Liver (tissue), 9 donors: ENCODE data around the gene KRT81. TPM values are rescaled to one million over a fixed set of nuclear protein-coding genes. Genes with fewer than 3 reads are reported as not detected.

Source experiments
- DNase-seq: peaks from one replicate; pipeline ENCODE4 v3.0.0-alpha.2; 2017; ENCODE audit warnings: low spot score
- H3K27ac ChIP-seq, 2 donors: one replicate each; pipeline ENCODE4 v1.7.0; 2013; ENCODE audit warnings: inconsistent platforms in 2 of 2, low read length in 2 of 2, control low read depth in 1 of 2, low read depth in 1 of 2, mild to moderate bottlenecking in 1 of 2
- H3K27me3 ChIP-seq, 4 donors: one replicate each; pipeline versions ENCODE4 v1.6.1 to v1.7.0; 2013; ENCODE audit warnings: low read length in 3 of 4, inconsistent platforms in 1 of 4, mild to moderate bottlenecking in 1 of 4, moderate library complexity in 1 of 4; ENCODE audit not compliant: control insufficient read depth in 4 of 4, insufficient read depth in 4 of 4
- H3K36me3 ChIP-seq, 4 donors: one replicate each; pipeline versions ENCODE4 v1.6.1 to v1.7.0; 2013; ENCODE audit warnings: low read length in 3 of 4, mild to moderate bottlenecking in 3 of 4, low read depth in 1 of 4, moderate library complexity in 1 of 4; ENCODE audit not compliant: control insufficient read depth in 4 of 4, insufficient read depth in 3 of 4
- H3K4me1 ChIP-seq, 4 donors: one replicate each; pipeline versions ENCODE4 v1.6.1 to v1.7.0; 2013; ENCODE audit warnings: low read length in 3 of 4, mild to moderate bottlenecking in 3 of 4, moderate library complexity in 1 of 4; ENCODE audit not compliant: control insufficient read depth in 4 of 4, insufficient read depth in 4 of 4
- H3K4me3 ChIP-seq, 3 donors: one replicate each; pipeline versions ENCODE4 v1.6.1 to v1.7.0; 2013; ENCODE audit warnings: low read length in 3 of 3, control low read depth in 1 of 3, low read depth in 1 of 3, mild to moderate bottlenecking in 1 of 3
- H3K9ac ChIP-seq, 2 donors: one replicate each; pipeline ENCODE4 v1.7.0; 2013; ENCODE audit warnings: low read length in 2 of 2, mild to moderate bottlenecking in 2 of 2, moderate library complexity in 2 of 2, control low read depth in 1 of 2, low read depth in 1 of 2
- H3K9me3 ChIP-seq, 4 donors: one replicate each; pipeline versions ENCODE4 v1.6.1 to v1.7.0; 2013; ENCODE audit warnings: low read length in 3 of 4; ENCODE audit not compliant: control insufficient read depth in 4 of 4
- ATF3 ChIP-seq: IDR thresholded peaks from 2 replicates; pipeline ENCODE4 v1.6.1; 2016; ENCODE audit warnings: antibody characterized with exemption
- CTCF ChIP-seq: fragments of 150-350 bp; IDR thresholded peaks from 2 replicates; pipeline ENCODE4 v1.5.1; 2017; ENCODE audit warnings: improper control_type of control experiment, low read depth, low read length; ENCODE audit not compliant: missing input control
- EGR1 ChIP-seq, 2 donors: IDR thresholded peaks; 2 replicates each; pipeline ENCODE4 v1.6.1; 2016 to 2018; ENCODE audit warnings: antibody characterized with exemption in 2 of 2, low read depth in 2 of 2
- FOXA1 ChIP-seq: IDR thresholded peaks from 2 replicates; pipeline ENCODE4 v1.6.1; 2016; ENCODE audit warnings: antibody characterized with exemption
- FOXA2 ChIP-seq: IDR thresholded peaks from 2 replicates; pipeline ENCODE4 v1.6.1; 2016; ENCODE audit warnings: antibody characterized with exemption
- GABPA ChIP-seq, 2 donors: IDR thresholded peaks in 1 of 2; conservative IDR thresholded peaks in 1 of 2; 2 replicates each; pipeline ENCODE4 v1.6.1; 2016; ENCODE audit warnings: antibody characterized with exemption in 2 of 2, mild to moderate bottlenecking in 1 of 2, moderate library complexity in 1 of 2
- HNF4A ChIP-seq, 2 donors: conservative IDR thresholded peaks; 2 replicates each; pipeline ENCODE4 v1.6.1; 2016; ENCODE audit warnings: antibody characterized with exemption in 2 of 2, mild to moderate bottlenecking in 2 of 2
- HNF4G ChIP-seq: IDR thresholded peaks from 2 replicates; pipeline ENCODE4 v1.6.1; 2016; ENCODE audit warnings: antibody characterized with exemption
- JUND ChIP-seq, 2 donors: IDR thresholded peaks; 2 replicates each; pipeline ENCODE4 v1.6.1; 2016; ENCODE audit warnings: antibody characterized with exemption in 2 of 2
- MAX ChIP-seq: IDR thresholded peaks from 2 replicates; pipeline ENCODE4 v1.6.1; 2016; ENCODE audit warnings: antibody characterized with exemption
- NR2F2 ChIP-seq: IDR thresholded peaks from 2 replicates; pipeline ENCODE4 v1.6.1; 2016; ENCODE audit warnings: antibody characterized with exemption
- RAD21 ChIP-seq, 2 donors: IDR thresholded peaks; 2 replicates each; pipeline ENCODE4 v1.6.1; 2016; ENCODE audit warnings: antibody characterized with exemption in 2 of 2, mild to moderate bottlenecking in 2 of 2
- REST ChIP-seq: IDR thresholded peaks from 2 replicates; pipeline ENCODE4 v1.6.1; 2016; ENCODE audit warnings: antibody characterized with exemption, mild to moderate bottlenecking
- RXRA ChIP-seq, 2 donors: IDR thresholded peaks; 2 replicates each; pipeline ENCODE4 v1.6.1; 2017 to 2018; ENCODE audit warnings: antibody characterized with exemption in 2 of 2, mild to moderate bottlenecking in 1 of 2
- SP1 ChIP-seq: IDR thresholded peaks from 2 replicates; pipeline ENCODE4 v1.6.1; 2018; ENCODE audit warnings: antibody characterized with exemption, mild to moderate bottlenecking
- TAF1 ChIP-seq: conservative IDR thresholded peaks from 2 replicates; pipeline ENCODE4 v1.6.1; 2016; ENCODE audit warnings: antibody characterized with exemption, mild to moderate bottlenecking
- YY1 ChIP-seq: IDR thresholded peaks from 2 replicates; pipeline ENCODE4 v1.6.1; 2016; ENCODE audit warnings: antibody characterized with exemption, mild to moderate bottlenecking
- ZBTB33 ChIP-seq: IDR thresholded peaks from 2 replicates; pipeline ENCODE4 v1.6.1; 2016; ENCODE audit warnings: antibody characterized with exemption
- WGBS: extraction: QIAGEN DNeasy Blood & Tissue Kit; methylation state at CpG from one replicate; pipeline ENCODE4 v1.1.7; 2013; 5-methylcytosine and 5-hydroxymethylcytosine counted together
- polyA plus RNA-seq, 2 donors: library from polyadenylated mRNA; stranded (reverse) in 1 of 2; unstranded in 1 of 2; fragments of 200-250 nt in 1 of 2; fragments of >200 nt in 1 of 2; fragmentation: Nextera tagmentation in 1 of 2; extraction: Ambion mirVana in 1 of 2; gene quantifications; one replicate each; pipeline versions ENCODE4 v1.2.1 to v1.2.3, GENCODE V29; 2013 to 2015
- total RNA-seq, 2 donors: library from RNA; depleted of rRNA; stranded (reverse); fragments of >200 nt; gene quantifications; one replicate each; pipeline ENCODE4 v1.2.3, GENCODE V29; 2014
- donor health status: healthy.
- donor health status: healthy.
- donor health status: healthy.
- donor health status: healthy.
- donor health status: healthy.

The KRT81 gene
- total and polyA plus RNA-seq, 4 donors, result not detected

- H3K27me3 ChIP-seq, result peaks cover 0 to 3% (median 1%) of the 10 kb centered on the region in 4 donors
- TF ChIP-seq HNF4G, result no peak
- no peak for TF ChIP-seq FOXA2
- TF ChIP-seq NR2F2, result no peak
- WGBS, result 95% methylated on average over 1 of the region's 1 CpG
These were observed 30.7 kb upstream of the KRT81 start for GRCh38 chr12:52322069-52322468.

GRCh38 chr12:52321418-52321817 lies 30.1 kb upstream of the KRT81 start:
- Histone ChIP-seq H3K27me3 (peaks cover 0 to 3% (median 1%) of the 10 kb centered on the region in 4 donors), H3K4me1 (no peaks in the 10 kb centered on the region), H3K9me3 (no peaks in the 10 kb centered on the region), H3K9ac (no peak overlapping the region), H3K4me3 (no peak overlapping the region), H3K27ac (no peak overlapping the region), H3K36me3 (no peaks in the 10 kb centered on the region)
- WGBS, result 71% methylated on average over 4 of the region's 4 CpGs
- TF ChIP-seq RXRA (IDR thresholded peaks at IDR 0.05) (no peak), ATF3 (no peak), SP1 (no peak), TAF1 (no peak), MAX (no peak), YY1 (no peak), ZBTB33 (no peak), REST (no peak), RAD21 (IDR thresholded peaks at IDR 0.05) (no peak), FOXA1 (no peak), EGR1 (IDR thresholded peaks at IDR 0.05; ENCODE audit: low read depth in 2 of 2) (no peak), HNF4G (no peak), NR2F2 (no peak), HNF4A (conservative IDR thresholded peaks at IDR 0.05) (no peak), JUND (IDR thresholded peaks at IDR 0.05) (no peak), FOXA2 (no peak), GABPA (IDR thresholded peaks at IDR 0.05 in 1 of 2, conservative IDR thresholded peaks at IDR 0.05 in 1 of 2) (no peak), CTCF (no peak)
- DNase-seq, result no peak

More at GRCh38 chr12:52322069-52322468, 30.7 kb upstream of the KRT81 start:
- H3K9me3 ChIP-seq, result no peaks in the 10 kb centered on the region
- H3K4me3 ChIP-seq, result no peak overlapping the region
- H3K9ac ChIP-seq, result no peak overlapping the region
- H3K4me1 ChIP-seq, result no peaks in the 10 kb centered on the region
- no peak for DNase-seq
- H3K27ac ChIP-seq, result no peak overlapping the region
- H3K36me3 ChIP-seq, result no peaks in the 10 kb centered on the region
